Amygdala (tissue), 56 donors: ENCODE measurements around the gene SMIM26.

Experiments used
- DNase-seq, 56 donors: peaks; one replicate each; lab custom pipeline; 2025; lab: John Stamatoyannopoulos, UW

The SMIM26 gene

GRCh38 chr20:18578581-18578980, 11.3 kb downstream of the SMIM26 start:
- no peak for DNase-seq

DNA sequence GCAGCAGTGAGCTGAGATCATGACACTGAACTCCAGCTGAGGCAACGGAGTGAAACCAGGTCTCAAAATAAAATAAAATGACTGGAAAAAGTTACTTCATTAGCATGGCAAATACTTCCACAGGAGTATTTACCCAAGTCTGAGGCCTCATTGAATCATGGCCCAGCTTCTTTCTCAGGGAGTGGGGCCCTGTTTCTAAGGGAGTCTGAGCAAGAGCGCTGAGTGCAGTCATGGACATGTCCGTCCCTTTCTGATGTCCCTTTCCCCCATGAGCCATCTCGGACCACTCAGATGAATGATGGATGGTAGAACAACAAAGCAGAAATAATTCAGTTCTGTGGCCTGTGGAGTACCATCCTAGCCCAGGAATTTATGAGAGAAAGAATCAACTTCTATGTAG, 12.8 kb downstream of the SMIM26 start:
- no peak for DNase-seq

GRCh38 chr20:18585134-18585533, 17.9 kb downstream of the SMIM26 start:
- no peak for DNase-seq

GRCh38 chr20:18587665-18588573, 20.7 kb downstream of the SMIM26 start, which contains the start of gene DTD1:
TSS of gene DTD1 (plus strand) at chr20:18588054. CDS start at chr20:18588073, 19 bp downstream.
- peak; percentile 19 to 96 (median 86) for DNase-seq

- peak in 12 of 56 donors; percentile 11 to 59 (median 32) for DNase-seq
These were observed 21.3 kb downstream of the SMIM26 start for GRCh38 chr20:18588574-18588933.

GRCh38 chr20:18589941-18590674, 22.9 kb downstream of the SMIM26 start:
- DNase-seq: no peak

DNA sequence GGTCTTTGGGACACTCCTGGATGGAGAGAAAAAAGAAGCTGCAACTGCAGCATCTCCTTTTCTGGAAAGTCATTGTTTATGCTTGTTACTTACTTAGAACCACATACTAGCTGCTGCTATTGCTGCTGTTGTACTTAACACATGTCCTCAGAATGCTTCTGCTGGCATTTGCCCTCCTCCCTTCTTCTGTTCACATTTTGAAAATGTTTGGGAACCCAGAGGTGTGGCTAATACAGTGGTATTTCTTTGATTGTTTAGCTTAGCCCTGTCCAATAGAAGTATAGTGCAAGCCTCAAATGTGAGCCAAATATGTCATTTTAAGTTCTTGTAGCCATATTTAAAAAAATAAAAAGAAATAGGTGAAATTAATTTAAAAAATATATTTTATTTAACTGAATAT, 29.0 kb downstream of the SMIM26 start:
- no peak for DNase-seq

DNA sequence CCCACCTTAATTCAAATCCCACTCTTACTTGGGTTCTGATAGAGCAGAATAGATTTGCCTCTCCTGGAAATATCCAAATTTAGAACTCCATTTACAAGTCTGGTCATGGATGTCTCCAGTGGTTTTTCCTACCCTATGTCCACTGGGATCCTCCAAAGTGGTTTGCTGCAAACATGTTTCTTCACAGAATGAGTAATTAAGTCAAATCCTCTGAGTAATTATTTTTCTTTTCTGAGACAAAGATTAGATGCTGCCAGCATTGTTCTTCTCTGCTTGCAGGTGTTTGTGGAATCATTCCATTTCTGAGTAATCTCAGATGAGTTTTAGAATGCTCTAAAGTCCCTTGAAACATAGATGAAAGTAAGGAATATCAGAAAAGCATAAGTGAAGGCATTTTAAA, 42.5 kb downstream of the SMIM26 start:
- no peak for DNase-seq

DNA sequence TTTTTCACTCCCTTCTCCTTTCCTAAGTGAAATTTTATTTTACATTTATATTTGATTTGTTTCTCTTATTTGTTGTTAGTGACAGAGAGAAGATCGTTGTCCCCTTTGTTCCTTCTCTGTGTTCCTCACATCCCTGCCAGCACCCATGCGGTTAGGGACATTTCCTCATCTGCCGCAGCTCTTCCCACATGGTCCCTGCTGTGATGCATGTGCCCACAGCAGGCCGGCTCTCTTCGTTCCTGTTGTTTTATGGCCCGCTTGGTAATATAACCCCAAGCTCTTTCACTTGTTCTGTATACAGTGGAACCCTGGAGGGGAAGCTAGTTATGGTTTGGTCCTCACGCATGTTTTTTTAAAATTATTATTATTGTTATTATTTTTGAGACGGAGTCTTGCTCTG, 44.3 kb downstream of the SMIM26 start:
- no peak for DNase-seq

- no peak for DNase-seq
These were observed 46.3 kb downstream of the SMIM26 start for GRCh38 chr20:18613553-18613952.

GRCh38 chr20:18614244-18614643, 47.0 kb downstream of the SMIM26 start:
- DNase-seq: no peak

DNA sequence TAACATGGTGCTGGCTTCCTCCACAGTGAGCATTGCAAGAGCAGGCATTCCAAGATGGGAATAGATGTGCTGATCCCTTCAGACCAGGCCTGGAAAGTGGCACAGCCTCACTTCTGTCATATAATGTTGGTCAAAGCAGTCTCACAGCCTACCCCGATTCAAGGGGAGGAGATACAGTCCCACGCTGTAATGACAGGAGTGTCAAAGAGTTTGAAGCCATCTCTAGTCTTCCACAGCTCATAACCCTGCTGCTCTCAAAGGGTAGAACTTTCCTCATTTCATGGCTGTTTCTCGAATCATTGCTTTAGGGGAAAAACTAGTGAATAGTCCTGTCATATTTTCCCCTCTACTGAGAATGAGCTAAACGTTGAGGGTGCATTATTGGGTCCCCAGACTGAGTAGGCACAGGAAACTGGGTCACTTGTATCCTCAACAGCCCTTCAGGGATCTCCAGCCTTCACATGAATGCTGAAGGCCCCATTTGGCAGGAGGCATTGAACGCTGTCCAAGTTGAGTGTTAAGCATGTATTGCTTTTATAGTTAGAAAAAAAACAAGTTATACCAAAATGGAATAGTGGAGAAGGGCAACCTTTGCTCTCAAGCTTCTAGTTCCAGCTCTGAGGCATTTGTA, 47.9 kb downstream of the SMIM26 start:
- peak in 2 of 56 donors; percentile 19 for DNase-seq
